Astrocyte of the spinal cord (primary cell): Measurements from ENCODE around the gene PTGIR.

Experiments used
- DNase-seq: peaks from one replicate; pipeline ENCODE4 v3.0.0; 2011; ENCODE audit warnings: low read depth, low spot score
- H3K4me3 ChIP-seq: 2 replicates; pipeline ENCODE4 v1.5.1; 2011; ENCODE audit warnings: low read depth, mild to moderate bottlenecking, low read length, moderate library complexity
- CTCF ChIP-seq: IDR thresholded peaks from 2 replicates; pipeline ENCODE4 v1.5.1; 2012; ENCODE audit warnings: low read depth, mild to moderate bottlenecking, low read length, inconsistent platforms
- in situ Hi-C: cut with HindIII; loops from 2 replicates; pipeline ENCODE4 v1.10.0; 2017; ENCODE audit warnings: low sequenced_read_pairs

PTGIR gene

GRCh38 chr19:46615966-46616365 is 8.9 kb downstream of the PTGIR start:
- no peak for DNase-seq

GRCh38 chr19:46614114-46614722 is 10.7 kb downstream of the PTGIR start:
- in situ Hi-C loops, result no loop called here
- TF ChIP-seq CTCF, result peak; percentile 88
- H3K4me3 ChIP-seq, result no peak overlapping the region
- peak; percentile 74 for DNase-seq

More at GRCh38 chr19:46615966-46616365, 8.9 kb downstream of the PTGIR start:
- H3K4me3 ChIP-seq, result no peak overlapping the region
- in situ Hi-C loops, result no loop called here
- no peak for TF ChIP-seq CTCF

- in situ Hi-C loops, result no loop called here
- no peak overlapping the region for H3K4me3 ChIP-seq
- no peak for DNase-seq
- TF ChIP-seq CTCF, result no peak
Measured at GRCh38 chr19:46613525-46613924, 11.4 kb downstream of the PTGIR start.

GRCh38 chr19:46611776-46612175 is 13.1 kb downstream of the PTGIR start:
- no peak for TF ChIP-seq CTCF
- DNase-seq, result no peak

GRCh38 chr19:46610851-46611770 is 13.8 kb downstream of the PTGIR start:
- in situ Hi-C loops, result no loop called here
- peak; percentile 56 for DNase-seq
- no peak overlapping the region for H3K4me3 ChIP-seq
- TF ChIP-seq CTCF, result no peak

More at GRCh38 chr19:46611776-46612175, 13.1 kb downstream of the PTGIR start:
- in situ Hi-C loops, result no loop called here
- no peak overlapping the region for H3K4me3 ChIP-seq

GRCh38 chr19:46610413-46610775 is 14.5 kb downstream of the PTGIR start:
- no peak overlapping the region for H3K4me3 ChIP-seq
- DNase-seq, result no peak
- no peak for TF ChIP-seq CTCF
- in situ Hi-C loops, result no loop called here
